GM21423 (cell line): Measurements from ENCODE around the gene MYLK.

Experiments
- ATAC-seq: cut with Tn5 transposase; IDR thresholded peaks from one replicate; pipeline ENCODE4 v1.9.1; 2021; ENCODE audit warnings: mild to moderate bottlenecking, moderate library complexity; ENCODE audit not compliant: unreplicated experiment

The MYLK gene

GRCh38 chr3:123878807-123879206 lies 5.3 kb downstream of the MYLK start:
- ATAC-seq: no peak

- no peak for ATAC-seq
Measured at GRCh38 chr3:123877965-123878364, 6.2 kb downstream of the MYLK start.

- no peak for ATAC-seq
Measured at GRCh38 chr3:123877466-123877865, 6.7 kb downstream of the MYLK start.

DNA sequence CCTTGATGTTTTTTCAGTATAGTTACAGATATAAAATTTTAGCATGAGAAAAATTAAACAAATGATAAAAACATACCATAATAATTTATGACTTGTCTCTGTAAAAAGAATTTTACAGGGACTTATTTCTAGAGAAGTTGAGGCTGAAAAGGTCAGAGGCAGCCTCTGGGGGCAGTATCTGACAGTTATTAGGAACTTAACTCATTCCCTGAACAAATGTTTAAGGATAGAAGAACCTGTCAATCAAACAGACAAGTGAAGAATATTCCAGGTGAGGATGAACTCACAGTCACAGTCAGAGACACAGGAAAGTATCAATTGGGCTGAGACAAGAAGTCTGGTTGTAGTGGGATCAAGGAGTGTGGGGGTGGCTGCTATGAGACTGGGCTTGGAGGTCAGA lies 7.3 kb downstream of the MYLK start:
- no peak for ATAC-seq

DNA sequence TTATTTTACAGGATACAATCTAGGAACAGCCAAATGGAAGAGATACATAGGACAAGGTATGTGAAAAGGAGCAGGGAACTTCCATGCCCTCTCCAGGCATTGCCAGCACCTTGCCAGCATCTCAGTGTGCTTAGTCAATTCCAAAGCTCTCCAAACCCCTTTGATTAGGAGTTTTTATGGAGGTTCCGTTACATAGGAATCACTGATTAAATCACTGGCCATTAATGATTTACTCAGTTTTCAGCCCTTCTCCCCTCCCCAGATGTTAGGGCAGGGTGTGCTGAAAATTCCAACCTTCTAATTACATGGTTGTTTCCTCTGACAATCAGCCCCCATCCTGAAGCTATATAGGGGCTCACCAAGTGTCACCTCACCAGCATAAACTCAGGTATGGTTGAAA lies 11.5 kb downstream of the MYLK start:
- no peak for ATAC-seq

GRCh38 chr3:123871946-123872345 lies 12.2 kb downstream of the MYLK start:
- no peak for ATAC-seq

DNA sequence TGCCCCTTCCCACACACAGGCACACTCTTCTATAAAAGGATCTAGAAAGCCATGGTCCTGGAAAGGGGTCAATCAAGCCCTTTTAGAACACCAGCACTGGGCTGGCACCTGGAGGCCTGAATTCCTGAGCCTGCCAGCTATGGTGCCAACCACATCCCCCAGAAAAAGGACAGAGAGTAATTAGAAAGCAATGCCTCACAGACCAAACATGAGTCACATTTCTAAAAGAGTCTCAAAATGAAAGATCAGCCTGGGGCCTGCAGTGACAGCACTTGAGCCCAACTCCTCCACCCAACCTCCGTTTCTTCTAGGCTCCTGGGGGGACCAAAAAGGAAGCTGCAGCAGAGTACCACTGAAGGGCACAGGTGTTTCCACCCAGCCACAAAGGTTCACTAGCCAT lies 14.1 kb downstream of the MYLK start:
- no peak for ATAC-seq

DNA sequence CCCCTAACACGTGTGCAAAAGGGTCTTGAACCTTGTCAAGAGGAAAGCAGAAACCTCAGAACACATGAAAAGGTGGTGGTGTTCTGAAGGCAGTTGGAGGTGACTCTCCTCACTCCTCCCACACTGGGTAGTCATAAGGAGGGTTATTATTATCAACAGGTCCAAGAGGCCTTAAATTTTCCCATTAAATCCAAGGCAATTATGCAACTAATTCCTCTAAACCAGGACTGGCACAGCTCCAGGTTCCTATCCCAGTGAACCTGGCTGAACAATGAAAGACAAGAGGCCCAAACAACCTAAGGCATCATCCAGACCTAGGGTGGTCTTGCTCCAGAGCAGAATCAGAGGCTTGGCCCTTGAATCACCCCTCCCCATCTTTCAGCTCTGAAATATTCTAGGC lies 15.0 kb downstream of the MYLK start:
- no peak for ATAC-seq

DNA sequence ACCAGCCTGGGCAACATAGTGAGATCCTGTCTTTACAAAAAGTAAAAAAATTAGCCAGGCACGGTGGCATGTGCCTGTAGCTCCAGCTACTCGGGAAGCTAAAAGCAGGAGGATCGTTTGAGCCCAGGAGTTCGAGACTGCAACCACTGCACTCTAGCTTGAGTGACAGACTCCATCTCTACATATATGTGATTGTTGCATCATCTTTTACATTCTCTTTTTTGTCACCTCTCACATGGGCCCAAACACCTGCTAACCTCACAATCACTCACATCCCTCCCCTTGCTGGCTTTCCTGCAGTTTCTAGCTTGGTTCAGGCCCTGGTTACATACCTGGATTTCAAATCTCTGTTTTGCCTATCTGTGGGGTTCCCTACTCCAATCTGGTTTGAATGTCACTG lies 19.4 kb downstream of the MYLK start:
- ATAC-seq: no peak

DNA sequence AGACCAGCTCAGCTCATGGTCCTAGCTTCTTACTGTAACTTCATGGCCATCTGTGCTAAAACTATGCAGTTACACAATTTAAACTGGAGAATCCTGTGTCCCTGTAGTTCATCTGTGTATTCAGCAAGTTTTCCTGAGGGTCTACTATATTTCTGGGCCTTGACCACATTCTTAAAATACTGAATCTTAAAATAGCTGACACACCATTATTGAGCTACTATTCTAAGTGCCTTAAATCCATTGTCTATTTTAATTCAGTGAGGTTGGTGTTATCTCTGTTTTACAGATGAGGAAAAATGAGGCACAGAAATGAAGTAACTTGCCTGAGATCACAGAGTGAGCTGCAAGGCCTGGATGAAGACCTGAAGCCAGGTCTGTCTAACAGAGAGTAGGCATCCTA lies 22.0 kb downstream of the MYLK start:
- ATAC-seq: no peak

- no peak for ATAC-seq
Measured at GRCh38 chr3:123861081-123861836, 22.9 kb downstream of the MYLK start.

- ATAC-seq: no peak
Measured at GRCh38 chr3:123859177-123859576, 25.0 kb downstream of the MYLK start.

- ATAC-seq: no peak
Measured at GRCh38 chr3:123854905-123855304, 29.2 kb downstream of the MYLK start.

DNA sequence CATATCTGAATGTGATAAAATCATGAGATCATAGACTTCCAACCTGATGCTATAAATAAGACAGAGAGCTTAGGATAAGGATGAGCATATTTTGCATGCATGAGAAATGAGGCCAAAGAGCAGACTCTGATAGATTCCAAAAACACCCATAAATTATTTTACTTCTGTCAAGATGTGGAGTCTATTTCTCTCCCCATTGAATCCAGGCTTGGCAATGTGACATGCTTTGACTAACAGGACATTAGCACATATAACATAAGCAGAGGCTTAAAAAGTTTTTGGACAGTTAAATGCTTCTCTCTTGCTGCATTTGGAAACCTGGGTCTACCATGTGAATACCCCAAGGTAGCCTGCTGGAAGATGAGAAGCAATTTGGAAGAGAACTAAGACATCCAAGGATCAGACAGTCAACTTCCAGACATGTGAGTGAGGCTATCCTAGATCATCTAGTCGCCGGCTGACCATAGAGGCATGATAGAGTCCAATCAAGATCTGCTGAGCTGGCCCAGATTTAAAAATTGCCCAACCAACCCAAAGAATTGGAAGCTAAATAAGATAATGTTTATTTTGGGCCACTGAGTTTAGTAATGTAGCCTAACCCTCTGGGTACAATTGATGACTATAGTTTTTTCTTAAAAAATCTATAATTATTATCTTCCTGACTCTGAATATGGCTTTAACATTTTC lies 30.3 kb downstream of the MYLK start:
- no peak for ATAC-seq

DNA sequence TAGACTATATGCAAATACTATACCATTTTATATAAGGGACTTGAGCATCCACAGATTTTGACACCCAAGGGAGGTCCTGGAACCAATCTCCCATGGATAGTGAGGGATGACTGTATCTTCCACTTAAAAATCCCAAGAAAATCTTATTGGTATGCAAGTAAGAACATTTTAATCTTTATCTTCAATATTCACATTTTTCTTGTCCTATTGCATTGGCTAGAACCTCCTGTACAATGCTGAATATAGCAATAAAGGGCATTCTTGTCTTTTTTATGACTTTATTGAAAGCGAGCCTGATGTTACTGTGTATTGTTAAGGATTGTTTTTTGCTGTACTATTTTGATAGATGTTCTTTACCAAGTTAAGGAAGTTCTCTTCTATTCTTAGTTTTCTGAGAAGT lies 36.9 kb downstream of the MYLK start:
- ATAC-seq: no peak

- no peak for ATAC-seq
Measured at GRCh38 chr3:123843668-123844067, 40.5 kb downstream of the MYLK start.

- no peak for ATAC-seq
Measured at GRCh38 chr3:123842711-123843110, 41.4 kb downstream of the MYLK start.

- ATAC-seq: no peak
Measured at GRCh38 chr3:123841476-123842238, 42.5 kb downstream of the MYLK start.

DNA sequence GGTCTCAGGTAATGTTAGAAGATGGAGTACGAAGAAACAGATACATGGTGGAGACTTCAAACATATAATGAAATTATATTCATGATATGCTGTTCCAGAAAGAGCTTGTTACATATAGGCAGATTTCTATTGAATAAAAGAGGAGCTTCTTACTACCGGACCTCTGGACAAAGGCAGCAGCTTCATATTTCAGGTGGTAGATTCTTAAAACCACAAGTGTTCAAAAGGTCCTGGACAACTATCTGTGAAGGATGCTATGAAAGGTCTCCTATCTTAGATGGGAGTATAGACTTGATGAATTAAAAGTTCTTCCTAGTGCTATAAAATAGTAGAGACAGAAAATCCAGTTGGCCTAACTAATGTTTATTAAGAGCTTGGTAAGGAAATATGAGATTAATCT lies 43.2 kb downstream of the MYLK start:
- no peak for ATAC-seq

DNA sequence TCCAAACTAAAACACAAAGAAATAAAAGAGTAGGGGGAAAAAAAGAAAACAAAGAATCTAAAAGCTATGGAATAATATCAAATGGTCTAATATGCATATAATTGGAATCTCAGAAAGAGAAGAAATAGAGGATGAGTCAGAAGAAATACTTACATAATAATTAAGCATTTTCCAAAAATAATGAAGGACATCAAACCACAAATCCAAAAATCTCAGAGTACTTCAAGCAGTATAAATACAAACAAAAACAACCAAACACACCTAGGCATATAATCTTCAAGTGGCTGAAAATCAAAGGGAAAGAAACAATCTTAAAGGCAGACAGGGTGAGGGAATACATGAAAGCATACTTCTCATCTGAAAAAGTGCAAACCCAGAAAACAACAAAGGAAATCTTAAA lies 46.3 kb downstream of the MYLK start:
- no peak for ATAC-seq

GRCh38 chr3:123834631-123835030 lies 49.5 kb downstream of the MYLK start:
- ATAC-seq: no peak

GRCh38 chr3:123833398-123833785 lies 50.7 kb downstream of the MYLK start:
- ATAC-seq: no peak
